ENCODE data around the gene RP2.

The RP2 gene

DNA sequence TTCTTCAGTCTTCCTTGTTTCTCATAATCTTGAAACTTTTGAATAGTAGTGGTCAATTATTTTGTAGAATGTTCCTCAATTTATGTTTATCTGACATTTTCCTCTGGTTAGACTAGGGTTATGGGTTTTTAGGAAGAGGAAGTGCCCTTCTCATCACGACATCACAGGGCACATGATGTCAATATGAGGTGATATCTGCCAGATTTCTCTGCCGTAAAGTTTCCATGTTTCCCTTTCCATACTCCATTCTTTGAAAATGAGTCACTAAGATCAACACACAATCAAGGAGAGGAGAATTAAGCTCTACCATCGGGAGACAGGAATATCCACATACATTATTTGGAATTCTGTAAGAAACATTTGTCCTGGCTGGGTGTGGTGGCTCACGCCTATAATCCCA lies 28.4 kb downstream of the RP2 start:
- no peak for DNase-seq (ENCODE audit: insufficient read length, low spot score)
- TF ChIP-seq, protein P1, sequence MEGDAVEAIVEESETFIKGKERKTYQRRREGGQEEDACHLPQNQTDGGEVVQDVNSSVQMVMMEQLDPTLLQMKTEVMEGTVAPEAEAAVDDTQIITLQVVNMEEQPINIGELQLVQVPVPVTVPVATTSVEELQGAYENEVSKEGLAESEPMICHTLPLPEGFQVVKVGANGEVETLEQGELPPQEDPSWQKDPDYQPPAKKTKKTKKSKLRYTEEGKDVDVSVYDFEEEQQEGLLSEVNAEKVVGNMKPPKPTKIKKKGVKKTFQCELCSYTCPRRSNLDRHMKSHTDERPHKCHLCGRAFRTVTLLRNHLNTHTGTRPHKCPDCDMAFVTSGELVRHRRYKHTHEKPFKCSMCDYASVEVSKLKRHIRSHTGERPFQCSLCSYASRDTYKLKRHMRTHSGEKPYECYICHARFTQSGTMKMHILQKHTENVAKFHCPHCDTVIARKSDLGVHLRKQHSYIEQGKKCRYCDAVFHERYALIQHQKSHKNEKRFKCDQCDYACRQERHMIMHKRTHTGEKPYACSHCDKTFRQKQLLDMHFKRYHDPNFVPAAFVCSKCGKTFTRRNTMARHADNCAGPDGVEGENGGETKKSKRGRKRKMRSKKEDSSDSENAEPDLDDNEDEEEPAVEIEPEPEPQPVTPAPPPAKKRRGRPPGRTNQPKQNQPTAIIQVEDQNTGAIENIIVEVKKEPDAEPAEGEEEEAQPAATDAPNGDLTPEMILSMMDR (IDR thresholded peaks at IDR 0.05; ENCODE audit: insufficient read depth, missing control alignments): no peak
- no peak for FAIRE-seq

DNA sequence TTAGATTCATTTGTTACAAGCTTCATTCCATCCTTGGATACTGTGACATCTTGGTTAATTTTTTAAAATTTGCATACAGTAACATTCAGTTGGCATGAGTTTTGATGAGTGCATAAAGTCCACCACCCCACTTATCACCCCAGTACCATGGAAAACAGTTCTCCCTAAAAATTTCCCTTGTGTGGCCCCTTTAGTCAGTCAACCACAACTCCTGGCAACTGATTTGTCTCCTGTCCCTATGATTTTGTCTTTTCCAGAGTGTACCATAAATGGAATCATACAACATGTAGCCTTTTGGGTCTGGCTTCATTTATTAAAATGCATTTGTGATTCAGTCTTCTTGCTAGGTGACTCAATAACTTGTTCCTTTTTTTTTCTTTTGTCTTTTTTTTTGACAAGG lies 29.9 kb downstream of the RP2 start:
- TF ChIP-seq, protein P1 (IDR thresholded peaks at IDR 0.05; ENCODE audit: insufficient read depth, missing control alignments): no peak
- no peak for FAIRE-seq

DNA sequence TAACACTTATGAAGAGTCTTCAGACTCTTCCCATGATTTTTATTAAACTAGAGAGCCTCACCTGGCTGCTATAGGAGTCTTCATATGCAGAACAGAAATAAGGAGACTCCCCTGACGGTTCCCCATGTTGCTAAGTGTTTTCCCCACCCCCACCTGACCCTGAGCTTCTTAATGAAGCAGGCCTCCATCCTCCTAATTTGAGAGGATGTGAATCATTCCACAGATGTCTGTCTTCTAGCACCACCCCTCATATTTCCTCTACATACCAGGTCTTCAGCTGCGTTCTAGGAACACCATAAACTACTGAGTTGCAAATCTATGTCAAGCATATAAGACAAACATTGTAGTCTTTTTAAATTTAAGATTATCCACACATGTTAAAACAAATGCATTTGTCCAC lies 36.9 kb downstream of the RP2 start:
- TF ChIP-seq, protein P1 (IDR thresholded peaks at IDR 0.05; ENCODE audit: insufficient read depth, missing control alignments): no peak
- no peak for DNase-seq (ENCODE audit: insufficient read length, low spot score)
- FAIRE-seq: no peak

More for the DNA sequence above, 29.9 kb downstream of the RP2 start:
- DNase-seq (ENCODE audit: insufficient read length, low spot score): no peak

DNA sequence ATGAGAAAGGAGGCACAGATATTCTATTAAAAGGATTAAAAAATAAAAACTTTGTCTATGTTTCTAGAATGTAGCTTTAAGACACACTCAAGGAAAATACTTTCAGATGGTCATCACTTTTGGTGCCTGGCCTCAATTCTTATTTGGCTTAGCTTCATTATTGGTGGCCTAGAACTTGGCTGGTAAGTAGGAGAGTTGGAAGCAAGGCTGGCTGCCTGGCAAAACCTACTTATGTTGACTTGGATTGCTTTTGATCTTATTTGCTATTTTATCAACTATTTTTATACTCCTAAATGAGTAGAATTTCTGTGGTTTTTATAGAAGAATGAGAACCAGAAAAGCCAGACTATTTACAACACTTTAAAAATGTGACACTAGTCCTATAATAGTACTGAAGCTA lies 40.1 kb downstream of the RP2 start:
- no peak for FAIRE-seq
- TF ChIP-seq, protein P1 (IDR thresholded peaks at IDR 0.05; ENCODE audit: insufficient read depth, missing control alignments): no peak

DNA sequence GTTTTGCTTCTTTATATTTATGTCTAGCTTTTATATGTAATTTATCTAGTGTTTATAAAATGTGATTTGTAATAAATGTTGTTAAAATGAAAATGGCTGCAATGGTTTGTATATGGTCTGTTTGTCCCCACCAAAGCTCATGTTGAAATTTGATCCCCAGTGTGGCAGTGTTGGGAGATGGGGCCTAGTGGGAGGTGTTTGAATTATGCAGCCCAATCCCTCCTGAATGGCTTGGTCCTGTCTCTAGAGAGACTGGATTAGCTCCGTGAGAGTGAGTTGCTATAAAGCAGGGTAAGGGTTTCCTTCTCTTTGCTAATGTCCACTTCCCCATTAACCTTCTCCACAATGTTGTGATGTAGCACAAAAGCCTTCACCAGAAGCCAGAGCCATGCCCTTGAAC lies 45.4 kb downstream of the RP2 start:
- no peak for FAIRE-seq
- DNase-seq (ENCODE audit: insufficient read length, low spot score): no peak
- TF ChIP-seq, protein P1 (IDR thresholded peaks at IDR 0.05; ENCODE audit: insufficient read depth, missing control alignments): no peak

More for the DNA sequence above, 40.1 kb downstream of the RP2 start:
- no peak for DNase-seq (ENCODE audit: insufficient read length, low spot score)

DNA sequence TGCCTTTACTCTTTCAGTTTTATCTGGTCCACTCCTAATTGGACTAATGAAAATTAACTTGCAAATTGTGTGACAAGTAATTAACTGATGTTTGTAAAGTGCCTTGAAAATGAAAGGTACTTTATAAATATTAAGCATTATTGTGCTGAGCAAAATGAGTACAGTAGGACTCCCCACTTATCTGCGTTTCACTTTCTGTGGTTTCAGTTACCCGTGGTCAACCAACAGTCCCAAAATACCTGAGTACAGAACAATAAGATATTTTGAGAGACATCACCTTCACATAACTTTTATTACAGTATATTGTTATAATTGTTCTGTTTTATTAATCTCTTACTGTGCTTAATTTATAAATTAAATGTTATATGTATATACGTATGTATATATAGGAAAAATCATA lies 48.0 kb downstream of the RP2 start:
- no peak for FAIRE-seq
- no peak for DNase-seq (ENCODE audit: insufficient read length, low spot score)
- TF ChIP-seq, protein P1 (IDR thresholded peaks at IDR 0.05; ENCODE audit: insufficient read depth, missing control alignments): no peak

DNA sequence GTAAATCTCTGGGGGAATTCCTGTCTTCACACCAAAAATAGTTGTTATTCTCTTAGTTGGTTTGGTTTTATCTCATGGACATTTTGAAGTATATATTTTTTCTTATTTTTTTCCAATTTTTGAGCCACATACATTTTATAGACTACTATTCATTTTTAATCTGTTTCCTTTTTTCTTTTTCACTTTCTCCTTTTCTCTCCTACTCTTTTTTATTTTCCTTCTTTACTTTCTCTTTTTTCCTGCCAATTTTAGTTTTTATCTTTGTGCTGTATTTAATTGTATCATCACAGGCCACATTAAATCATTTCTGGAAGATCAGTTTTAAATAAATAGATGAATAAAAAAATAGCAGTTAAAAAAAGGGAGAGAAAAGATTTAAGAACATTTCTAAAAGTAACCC lies 61.4 kb downstream of the RP2 start:
- TF ChIP-seq, protein P1 (IDR thresholded peaks at IDR 0.05; ENCODE audit: insufficient read depth, missing control alignments): no peak
- DNase-seq (ENCODE audit: insufficient read length, low spot score) (no peak), FAIRE-seq (no peak)
